ENCODE data around the gene ACIN1.

Gene ACIN1

DNA sequence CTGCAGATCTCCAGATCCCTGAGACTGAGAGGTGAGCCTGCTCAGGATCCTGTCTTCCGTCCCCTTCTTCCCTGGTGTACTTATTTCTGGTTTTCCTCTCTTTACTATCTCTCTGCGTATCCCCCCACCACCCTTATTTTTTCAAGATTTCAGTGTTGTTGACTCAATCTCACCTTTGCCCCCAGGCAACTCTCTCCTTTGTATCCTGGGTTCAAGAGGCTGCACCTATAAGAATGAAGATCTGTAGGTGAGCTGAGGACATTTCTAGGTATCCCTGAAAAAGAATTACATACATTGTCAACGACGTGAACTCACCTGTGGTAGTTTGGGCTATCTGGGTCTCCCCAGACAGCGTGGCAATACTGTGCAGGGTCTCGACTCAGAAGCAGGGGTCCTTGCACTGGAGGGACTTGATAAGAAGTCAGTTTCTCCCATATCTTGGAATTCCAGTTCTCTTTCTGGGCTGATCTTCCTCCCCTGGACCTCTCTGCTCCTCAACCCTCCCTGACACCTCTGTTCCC lies 9.2 kb upstream of the ACIN1 start:
- no peak for DNase-seq

DNA sequence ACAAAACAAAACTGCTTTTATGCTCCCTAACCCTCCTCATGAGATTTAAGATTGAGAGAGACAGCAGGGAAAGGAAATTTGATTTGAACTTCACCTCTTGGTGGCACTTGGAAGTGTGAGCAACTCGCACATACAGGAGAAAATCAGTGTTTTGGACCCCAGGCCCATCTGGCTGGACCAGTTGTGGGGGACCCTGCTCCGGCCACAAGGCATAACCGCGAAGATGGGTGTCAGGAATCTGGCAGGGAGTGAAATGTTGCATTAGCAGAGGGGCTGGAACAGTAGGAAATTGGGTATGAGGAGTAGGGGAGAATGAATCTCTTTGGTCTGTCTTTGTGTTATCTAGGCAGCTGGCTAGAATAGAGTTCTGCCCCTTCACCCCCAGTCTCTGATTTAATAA lies 8.6 kb upstream of the ACIN1 start:
- no peak for DNase-seq

DNA sequence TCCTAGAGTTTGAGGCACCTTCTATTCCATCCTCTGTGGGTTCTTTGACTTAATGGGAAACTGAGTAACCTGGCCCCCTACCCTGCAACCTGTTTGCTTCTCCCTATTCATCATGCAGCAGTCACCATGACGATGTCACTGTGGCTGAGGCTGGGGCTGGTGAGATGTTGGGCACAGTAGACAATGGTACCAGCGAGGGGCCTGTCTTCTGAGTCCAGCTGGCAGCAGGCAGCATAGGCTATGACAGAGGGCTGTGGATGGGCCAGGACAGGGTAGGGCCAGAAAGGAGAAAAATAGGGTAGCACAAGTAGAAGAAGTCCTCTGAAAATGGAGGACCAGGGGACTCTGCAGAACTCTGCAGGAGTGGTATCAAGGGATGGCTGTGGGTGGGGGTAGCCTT lies 7.9 kb upstream of the ACIN1 start:
- no peak for DNase-seq

DNA sequence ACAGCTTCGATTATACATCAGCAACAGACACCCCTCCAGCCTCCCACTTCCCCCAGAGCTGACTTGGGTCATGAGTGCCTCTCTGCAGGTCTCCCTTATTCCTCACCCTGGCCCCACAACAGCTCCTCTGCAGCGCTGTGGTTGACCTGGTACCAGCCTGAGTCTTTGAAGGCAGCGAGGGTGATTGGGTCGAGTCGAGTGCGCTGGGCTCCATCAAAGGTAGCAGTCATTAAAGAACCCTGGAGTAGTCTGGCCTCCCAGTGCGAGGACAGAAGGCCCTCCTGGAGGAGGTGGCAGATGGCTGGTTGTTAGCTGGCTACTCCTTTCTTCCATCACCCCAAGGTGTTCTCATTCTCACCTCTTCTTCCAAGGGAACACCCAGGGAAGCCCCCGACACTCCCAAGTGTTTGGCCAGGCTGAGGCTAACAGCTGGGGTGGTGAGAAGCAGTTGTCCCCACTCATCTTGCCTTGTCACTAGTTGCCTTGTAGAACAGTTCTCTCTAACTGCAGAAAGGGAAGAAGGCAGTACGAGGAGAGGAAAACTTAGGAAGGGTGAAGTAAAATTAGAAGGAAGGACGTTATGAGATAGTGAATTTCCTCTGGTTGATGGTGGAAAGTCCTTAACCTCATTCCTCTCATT lies 7.2 kb upstream of the ACIN1 start:
- no peak for DNase-seq

DNA sequence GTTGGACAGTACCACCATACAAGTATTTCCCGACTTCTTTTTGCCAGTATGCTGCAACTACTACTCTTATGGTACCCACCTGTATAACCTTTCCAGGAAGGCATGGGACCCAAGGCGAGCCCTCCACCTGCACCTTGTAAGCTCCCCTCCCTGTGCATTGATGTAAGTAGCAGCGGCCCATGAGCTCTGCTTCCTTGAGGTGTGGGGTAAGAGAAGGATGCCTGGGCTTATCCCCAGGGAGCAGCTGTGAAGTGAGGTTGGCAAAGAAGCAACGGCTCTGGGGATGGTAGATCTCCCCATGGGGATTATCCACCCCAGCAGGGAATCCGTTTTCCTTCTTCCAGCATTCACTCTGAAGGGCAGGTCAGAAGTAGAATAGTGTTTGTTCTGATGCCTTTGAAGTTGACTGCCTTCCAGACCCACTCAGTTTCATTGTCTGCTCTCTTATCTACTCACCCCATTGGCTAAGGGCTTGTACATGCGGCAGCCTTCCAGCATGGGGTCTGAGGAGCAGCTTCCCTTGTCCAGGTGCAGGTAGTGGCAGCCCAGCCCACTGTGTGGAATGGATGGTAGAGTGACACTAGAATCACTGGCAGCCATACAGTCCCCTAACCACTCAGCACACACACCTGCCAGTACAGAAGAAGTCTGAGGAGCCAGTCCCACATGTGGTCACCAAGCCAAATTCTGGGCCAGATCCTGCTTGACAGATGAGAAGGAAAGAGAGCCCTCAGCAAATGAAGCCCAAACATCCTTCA lies 6.5 kb upstream of the ACIN1 start:
- no peak for DNase-seq

DNA sequence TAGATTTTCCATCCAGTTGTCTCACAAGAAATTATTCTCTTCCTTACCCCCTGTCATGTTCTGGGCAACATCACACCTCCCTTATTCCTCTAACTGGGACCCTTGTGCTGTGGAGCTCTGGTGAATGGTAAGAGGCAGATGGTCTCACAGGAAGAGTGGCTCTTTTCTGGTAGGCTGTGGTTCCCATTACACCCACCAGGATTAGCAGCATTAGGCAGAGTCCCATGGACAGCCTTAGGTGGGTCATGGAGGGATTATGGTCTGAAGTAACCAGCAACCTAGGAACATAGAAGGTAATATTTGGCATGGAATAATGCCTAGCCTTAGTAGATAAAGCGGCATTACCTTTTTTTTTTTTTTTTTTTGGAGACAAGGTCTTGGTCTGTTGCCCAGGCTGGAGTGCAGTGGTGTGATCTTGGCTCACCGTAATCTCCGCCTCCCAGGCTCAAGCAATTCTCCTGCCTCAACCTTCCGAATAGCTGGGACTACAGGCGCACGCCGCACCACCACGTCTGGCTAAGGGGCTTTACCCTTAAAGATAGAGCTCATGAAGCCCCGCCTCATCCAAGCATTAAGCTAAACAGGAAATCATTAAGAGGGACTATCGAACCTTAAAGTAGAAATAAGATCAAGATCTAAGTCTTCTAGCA lies 4.4 kb upstream of the ACIN1 start:
- DNase-seq: no peak

DNA sequence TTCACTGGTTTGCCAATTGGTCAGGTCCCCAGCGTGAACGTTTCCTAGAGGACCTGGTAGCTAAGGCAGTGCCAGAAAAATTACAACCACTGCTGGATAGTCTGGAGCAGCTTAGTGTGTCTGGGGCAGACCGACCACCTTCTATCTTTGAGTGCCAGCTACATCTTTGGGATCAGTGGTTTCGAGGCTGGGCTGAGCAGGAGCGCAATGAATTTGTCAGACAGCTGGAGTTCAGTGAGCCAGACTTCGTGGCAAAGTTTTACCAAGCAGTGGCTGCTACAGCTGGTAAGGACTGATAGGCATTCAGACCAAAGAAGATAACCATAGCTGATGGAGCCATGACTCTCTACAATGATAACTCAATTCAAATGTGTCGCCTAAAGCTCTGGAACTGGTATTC lies 2.9 kb upstream of the ACIN1 start:
- DNase-seq: no peak

DNA sequence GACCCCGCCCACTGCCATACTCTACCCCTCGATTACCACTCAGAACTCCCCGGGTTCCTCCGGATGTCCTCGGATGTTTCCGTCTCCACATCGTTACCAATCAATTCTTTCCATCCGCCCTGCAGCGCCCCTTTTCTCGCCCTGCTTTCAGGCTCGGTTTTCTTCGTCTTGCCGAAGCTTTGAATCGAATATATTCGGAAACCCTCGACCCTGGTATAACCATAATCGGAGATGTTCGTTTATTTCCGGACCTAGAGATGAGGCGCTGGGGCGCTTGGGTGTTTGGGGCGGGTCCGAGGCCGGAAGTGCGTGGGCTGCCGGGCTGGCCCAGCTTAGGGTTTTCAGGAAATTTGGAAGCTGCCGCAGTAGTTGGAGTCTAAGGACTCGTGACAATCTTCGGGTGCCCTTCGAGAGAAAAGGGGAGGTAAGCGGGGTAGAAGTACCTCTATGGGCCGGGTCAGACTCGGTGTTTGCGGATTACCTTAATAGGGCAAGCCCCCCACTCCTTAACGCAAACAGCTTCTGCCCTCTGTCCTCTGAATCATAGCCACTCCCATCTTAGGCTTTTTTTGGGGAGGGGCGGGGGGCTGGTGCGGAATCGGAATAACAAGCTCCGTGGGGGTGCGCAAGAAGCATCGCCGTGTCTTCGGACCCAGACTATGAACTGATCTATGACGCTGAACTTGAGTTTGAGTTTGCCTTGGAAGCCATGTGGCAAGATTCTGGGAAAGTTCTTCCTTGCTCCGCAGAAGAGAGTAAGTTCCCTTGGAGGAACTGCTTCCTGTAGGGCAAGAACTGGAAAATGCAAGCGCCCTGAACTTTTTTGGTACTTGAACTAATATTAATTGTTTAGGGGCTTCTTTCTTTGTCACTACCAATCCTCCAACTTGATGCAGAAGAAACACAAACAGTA lies 516 bp upstream of the ACIN1 start, which contains the start of gene C14orf119:
C14orf119 (plus strand) TSS at position 310 of the 913 bp plus-strand sequence. CDS start 2,154 bp downstream, outside the sequence.
- DNase-seq: no peak

DNA sequence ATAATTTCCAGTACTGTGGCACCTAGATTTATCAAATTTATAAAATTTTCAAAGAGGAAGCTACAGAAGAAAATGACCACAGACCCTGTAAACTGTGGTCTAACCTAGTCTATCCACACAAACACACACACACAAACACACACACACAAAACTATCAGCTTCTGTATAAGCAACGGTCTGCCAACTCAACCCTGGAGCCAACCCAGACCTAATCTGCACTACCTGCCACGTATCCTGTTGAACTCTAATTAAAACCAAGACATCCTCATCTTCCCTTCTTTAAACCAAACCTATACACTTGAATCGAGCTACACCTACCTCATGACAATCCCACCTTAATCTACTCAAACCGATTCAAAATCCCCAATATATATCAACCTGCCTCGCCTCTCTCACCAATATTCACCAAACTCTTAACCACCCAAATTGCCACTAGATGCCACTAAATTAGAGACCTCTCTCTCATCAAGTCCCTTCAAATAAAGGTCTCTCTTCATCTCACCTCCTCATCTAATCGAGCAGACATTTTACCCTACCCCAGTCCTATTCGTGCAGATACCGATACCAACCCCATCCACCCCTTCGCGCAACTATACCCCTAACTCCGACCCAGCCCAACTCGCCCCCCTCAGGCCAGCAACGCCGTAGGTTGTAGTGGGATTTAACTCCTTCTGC lies 808 bp downstream of the ACIN1 start:
- DNase-seq: no peak

DNA sequence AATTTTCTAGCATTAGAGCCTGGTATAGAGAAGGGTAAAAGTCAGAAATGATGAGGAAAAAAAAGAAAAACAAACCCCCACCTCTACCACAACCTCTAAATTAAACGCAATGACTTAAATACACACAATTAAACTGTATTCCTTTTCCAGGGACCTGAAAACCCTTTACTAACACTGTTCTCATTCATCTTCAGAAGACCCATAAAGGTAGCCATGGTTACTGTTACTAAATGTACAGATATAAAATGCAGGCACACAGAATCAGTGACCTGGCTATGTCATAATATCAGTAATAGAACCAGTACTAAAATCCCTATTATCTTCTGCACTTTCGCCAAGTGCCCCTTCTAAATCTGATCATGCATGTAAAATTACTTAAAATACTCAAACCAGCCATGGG lies 1.4 kb downstream of the ACIN1 start:
- no peak for DNase-seq

DNA sequence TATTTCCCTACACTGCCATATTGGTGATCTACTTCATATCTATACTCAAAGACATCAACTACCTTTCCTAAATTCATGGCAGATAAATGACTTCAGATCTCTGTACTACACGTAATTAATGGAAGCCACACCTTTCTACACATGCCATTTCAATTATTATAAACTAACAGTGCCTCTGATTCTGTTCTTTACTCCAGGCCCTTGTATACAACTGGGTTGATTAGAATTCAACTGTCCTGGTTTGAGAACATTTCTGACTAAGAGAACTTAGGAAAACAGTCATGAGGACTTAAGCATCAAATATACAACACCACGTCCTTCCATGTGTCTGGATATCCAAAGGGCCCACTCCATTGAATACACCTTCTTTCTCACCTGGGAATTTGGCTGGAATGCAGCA lies 1.8 kb downstream of the ACIN1 start:
- no peak for DNase-seq

DNA sequence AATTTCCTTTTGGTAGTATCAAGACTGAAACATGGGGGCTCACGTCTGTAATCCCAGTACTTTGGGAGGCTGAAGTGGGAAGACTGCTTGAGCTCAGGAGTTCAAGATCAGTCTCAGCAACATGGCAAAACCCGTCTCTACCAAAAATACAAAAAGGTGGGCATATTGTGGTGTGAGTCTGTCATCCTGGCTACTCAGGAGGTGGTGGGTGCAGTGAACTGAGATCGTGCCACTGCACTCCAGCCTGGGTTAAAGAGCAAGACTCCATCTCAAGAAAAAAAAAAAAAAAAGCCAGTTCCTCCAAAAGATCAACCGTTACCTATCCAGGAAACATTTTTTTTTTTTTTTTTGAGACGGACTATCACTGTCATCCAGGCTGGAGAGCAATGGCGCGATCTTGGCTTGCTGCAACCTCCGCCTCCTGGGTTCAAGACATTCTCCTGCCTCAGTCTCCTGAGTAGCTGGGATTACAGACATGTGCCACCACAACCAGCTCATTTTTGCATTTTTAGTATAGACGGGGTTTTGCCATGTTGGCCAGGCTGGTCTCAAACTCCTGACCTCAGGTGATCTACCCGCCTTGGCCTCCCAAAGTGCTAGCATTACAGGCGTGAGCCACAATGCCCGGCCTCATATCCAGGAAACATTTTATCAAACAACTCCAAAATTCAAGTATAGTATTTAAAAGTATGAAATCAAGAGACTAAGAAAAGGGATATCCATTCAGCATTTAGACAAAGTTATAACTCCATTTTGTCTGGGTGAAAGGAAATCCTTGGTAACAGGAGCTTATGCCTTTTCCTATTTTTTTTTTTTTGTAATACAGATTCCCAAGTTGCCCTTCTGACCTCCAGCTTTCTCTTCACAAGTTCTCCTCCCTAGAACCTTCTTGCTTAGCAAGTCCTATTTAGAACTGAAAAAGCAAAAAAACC lies 3.4 kb downstream of the ACIN1 start:
- DNase-seq: no peak

DNA sequence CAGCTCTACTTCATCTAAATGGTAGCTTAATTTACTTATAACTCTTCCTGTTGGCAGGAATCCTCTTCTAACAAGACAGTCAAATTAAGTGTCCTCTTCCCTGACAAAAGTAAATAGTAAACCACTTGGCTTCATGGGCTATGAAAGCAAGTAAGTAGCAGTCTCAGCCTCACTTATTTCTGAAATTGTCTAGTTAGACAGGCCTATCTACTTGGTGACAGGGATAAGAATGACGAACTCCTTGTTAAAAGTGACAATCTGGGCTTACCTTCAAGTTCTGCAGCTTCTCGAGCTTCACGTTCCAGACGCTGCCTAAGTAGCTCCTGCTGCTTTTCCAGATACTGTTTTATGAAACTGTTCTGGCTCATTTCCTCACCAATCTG lies 4.7 kb downstream of the ACIN1 start:
- DNase-seq: no peak

DNA sequence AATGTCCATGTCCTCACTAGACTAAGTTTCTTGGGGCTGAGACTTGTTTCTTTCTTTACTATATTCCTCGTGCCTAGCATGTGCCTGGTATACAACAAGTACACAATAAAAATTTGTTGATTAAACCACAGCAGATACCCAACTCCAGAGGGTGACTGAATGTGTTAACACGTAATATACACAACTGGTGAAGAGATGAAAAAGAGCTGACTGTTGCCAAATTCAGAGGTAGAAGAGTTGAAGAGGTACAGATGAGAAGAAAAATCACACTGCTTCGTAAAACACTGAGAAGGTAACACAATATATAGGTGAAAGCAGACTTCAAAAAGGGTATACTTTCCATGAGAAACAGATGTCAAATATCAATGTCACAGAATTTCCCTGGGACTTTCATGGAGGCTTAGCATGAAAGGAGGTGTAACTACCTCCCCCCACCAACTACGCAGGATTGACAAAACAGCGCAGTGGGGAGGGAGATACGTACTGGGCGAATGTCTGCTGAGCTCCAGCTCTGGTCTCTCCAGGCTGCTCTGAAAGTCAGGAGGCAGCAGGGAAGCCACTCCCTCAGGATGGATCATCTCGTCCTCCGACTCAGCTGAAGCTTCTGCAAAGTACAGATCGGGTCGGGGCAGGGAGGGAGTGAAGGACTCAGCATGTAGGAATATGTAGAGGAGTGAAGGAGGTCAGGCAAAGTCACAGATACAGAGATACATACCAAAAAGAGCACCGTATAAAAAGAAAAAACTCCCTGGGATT lies 5.3 kb downstream of the ACIN1 start:
- no peak for DNase-seq

DNA sequence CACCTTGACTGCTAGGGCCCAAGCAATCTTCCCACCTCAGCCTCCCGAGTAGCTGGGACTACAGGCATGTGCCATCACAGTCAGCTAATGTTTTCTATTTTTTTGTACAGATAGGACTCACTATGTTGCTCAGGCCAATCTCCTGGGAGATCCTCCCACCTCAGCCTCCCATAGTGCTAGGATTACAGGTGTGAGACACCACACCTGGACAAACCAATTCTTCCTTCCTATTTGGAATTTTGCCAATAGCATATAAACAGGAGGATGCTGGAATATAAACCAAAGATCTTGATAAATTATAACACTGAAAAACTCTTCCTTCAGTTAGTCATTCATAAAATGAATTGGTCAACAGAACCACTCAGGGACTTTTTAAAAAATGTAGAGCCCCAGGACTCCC lies 8.4 kb downstream of the ACIN1 start:
- no peak for DNase-seq

DNA sequence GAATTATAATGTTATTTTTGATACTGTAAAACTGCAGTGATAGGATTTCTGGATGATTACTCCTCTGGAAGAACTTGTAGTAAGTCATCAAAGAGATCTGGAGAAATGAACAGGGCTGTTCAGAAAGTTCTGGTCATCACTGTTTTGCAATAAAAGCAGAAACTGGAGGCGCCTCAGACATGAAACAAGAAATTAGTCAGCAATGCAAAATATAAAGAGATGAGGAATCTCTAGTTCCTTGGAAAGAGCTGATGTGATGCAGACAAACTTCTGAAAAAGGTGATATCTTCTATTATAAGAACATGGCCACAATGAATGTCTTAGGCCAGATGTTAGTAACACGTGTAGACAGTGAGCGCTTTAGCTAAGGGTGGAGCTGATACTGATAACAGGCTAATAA lies 9.5 kb downstream of the ACIN1 start:
- no peak for DNase-seq

DNA sequence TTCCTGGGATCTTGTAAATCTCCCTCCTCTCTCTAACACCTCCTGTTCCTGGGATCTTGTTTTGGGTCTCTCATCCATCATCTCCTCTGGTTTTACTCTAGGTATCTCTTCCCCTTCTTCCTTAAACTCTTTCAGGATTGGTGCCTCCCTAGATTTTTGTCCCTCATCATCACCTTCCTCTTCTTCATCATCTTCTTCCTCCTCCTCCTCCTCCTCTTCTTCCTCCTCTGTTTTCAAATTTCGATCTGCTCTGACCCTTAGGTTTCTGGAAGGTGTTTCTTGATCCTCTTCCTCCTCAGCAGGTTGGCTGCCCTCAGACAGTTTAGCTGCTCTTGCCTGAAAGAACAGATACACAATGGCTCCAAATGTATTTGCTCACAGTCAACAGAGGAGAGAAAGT lies 14.5 kb downstream of the ACIN1 start:
- no peak for DNase-seq

DNA sequence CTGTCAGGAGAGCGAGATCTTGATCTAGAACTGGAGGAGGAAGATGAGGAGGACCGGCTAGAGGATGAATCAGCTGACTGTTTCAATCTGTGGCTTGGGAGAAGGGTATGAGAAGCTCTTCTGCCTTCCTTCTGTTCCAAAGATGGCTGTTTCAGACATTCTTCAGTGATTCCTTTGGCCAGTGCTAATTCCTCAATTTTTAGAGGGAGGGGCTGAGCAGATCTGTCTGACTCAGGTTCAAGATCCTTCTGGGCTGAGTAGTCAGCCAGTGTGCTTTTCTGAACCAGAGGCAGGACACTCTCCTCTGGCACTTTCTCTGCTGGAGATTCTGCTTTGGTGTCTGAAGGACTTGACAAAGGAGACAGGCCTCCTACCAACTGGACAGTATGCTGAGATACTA lies 15.2 kb downstream of the ACIN1 start:
- no peak for DNase-seq

DNA sequence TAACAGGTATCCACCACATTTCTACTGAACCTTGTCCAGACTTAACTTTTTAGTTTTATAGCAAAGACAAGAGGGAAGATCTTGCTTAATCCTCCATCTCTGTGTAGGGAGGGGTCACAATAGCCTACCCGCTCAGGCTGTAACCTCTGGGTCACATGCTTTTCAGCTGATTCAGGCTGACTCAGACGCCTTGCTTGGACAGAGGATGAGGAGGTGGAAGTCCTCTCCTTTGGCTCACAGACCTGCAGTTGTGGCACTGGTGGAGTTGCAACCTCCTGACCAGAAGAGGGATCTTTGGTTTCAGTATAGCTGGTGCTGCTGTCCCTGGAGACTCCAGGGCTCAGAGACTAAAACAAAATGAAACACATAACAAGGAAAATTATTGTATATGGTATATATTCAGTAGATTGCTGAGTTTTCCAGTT lies 16.2 kb downstream of the ACIN1 start:
- DNase-seq: no peak

DNA sequence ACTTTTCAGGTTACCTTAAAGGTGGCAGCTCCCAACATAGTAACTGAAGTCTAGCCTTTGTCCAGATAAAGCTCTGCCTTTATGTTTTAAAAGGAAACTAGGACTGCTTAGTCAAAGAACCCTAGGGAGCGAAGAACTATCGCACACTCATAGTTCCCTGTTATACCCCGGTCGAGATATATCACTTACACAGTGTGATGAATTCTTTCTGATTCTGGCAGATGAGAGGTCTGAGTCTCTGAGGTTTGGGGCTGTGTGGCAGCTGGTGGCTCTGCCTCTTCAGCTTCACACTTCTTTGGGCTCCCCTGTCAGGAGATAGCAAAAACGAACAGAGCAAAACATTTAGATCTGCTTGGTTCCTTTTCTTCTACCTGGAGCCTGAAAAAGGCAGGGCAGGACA lies 17.0 kb downstream of the ACIN1 start:
- DNase-seq: no peak

Data from NCI-H1436 treated with DMSO at 0.1 percent for 48 hours (cell line).